Adipocyte (in vitro differentiated cells): Measurements from ENCODE around the gene SPATA32.
A peak's percentile ranks its signal among the peaks of the same experiment; 100 is the strongest.

ENCODE experiments used
- DNase-seq: peaks from one replicate; pipeline ENCODE4 v3.0.0-alpha.2; 2015; ENCODE audit warnings: low read depth
- H3K27me3 ChIP-seq: replicated peaks from 2 replicates; pipeline ENCODE4 v1.7.0; 2013; ENCODE audit warnings: mild to moderate bottlenecking, low read length, moderate library complexity; ENCODE audit not compliant: control insufficient read depth, insufficient read depth
- H3K36me3 ChIP-seq: 2 replicates; pipeline ENCODE4 v1.7.0; 2013; ENCODE audit warnings: low read length, mild to moderate bottlenecking, moderate library complexity; ENCODE audit not compliant: control insufficient read depth, insufficient read depth, severe bottlenecking
- H3K4me1 ChIP-seq: 2 replicates; pipeline ENCODE4 v1.7.0; 2013; ENCODE audit warnings: mild to moderate bottlenecking, low read length, moderate library complexity; ENCODE audit not compliant: control insufficient read depth, insufficient read depth
- H3K4me3 ChIP-seq: 2 replicates; pipeline ENCODE4 v1.7.0; 2013; ENCODE audit warnings: mild to moderate bottlenecking, low read length, moderate library complexity
- H3K9ac ChIP-seq: 2 replicates; pipeline ENCODE4 v1.7.0; 2013; ENCODE audit warnings: mild to moderate bottlenecking, low read length, moderate library complexity
- H3K9me3 ChIP-seq: 2 replicates; pipeline ENCODE4 v1.7.0; 2013; ENCODE audit warnings: mild to moderate bottlenecking, low read length, moderate library complexity; ENCODE audit not compliant: control insufficient read depth

SPATA32 gene

DNA sequence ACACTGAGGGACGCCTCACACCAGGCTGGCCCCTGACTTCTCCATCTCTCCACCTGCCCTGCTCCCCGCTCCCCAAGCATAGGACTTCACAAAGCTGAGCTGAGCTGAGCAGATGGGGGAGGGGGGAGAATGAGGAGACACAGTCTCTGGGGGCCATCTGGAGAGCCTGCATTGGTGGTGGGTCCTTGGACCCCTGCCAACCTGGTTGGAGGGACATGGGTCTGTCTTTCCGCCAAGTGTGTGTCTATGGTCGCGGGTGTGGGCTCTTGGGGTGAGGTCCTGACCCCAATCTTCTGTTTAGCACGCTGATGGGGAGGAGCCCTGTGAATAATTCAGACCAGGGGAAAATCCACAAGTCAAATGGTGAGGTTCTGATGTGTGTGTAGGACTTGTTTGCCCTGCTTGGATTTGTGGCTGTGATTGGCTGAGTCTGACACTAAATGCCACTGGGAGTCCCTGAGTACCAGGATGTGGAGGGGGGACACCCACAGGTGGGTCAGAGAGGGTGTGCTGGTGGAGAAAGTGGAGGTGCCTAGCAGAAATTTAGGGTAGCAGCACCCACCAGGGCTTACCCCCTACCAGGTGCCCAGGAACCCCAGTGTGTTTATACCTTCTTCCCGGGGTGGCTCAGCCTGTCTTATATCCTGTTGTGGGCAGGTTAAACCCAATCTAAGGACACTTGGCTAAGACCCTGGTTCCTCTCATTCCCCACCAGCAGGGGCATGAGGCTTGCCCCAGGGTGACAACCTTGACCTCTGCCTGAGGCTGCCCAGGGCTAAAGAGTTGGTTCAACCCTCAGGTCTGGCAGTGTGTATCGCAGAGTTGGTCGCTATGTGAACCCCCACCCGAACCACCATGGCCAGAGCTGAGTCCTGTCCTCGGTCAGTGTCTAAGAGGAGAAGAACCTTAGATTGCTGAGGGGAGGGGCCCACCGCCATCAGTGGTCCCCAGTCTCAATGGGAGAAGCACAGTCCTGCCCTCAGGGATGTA, 38.1 kb downstream of the SPATA32 start:
- H3K9me3 ChIP-seq = no peaks in the 10 kb centered on the region
- H3K27me3 ChIP-seq = peaks cover 9% of the 10 kb centered on the region
- no peak overlapping the region for H3K9ac ChIP-seq
- no peak for DNase-seq
- no peaks in the 10 kb centered on the region for H3K36me3 ChIP-seq
- H3K4me3 ChIP-seq = no peak overlapping the region
- peaks cover 12% of the 10 kb centered on the region for H3K4me1 ChIP-seq

DNA sequence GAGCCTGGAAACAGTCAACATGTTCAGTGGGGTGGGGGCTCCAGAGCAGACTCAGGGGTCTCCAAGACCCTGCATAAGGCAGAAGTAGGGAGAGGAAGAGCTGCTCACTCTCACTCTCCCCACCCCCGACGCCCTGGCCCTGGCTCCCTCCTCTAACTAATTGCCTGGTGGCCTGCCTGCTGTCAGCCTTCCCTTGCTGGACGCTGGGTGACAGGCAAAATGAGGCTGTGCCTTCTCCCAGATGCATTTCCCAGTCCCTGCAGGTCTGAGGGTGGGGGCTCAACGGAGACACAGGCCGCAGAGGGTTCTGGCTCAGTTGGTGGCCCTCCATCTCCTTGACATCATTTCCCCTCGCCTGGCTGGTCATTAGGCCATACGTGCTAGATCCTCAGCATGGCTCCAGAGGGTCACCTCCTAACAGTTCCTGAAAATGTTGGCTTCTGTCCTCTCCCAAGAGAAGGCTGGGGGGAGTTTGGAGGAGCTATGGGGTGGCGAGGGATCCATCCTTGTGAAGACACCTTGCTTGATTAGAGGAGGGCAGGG, 38.8 kb downstream of the SPATA32 start:
- Histone ChIP-seq H3K4me3 (no peak overlapping the region), H3K27me3 (peaks cover 9% of the 10 kb centered on the region), H3K9me3 (no peaks in the 10 kb centered on the region), H3K36me3 (no peaks in the 10 kb centered on the region), H3K9ac (no peak overlapping the region), H3K4me1 (peaks cover 6% of the 10 kb centered on the region)
- no peak for DNase-seq

DNA sequence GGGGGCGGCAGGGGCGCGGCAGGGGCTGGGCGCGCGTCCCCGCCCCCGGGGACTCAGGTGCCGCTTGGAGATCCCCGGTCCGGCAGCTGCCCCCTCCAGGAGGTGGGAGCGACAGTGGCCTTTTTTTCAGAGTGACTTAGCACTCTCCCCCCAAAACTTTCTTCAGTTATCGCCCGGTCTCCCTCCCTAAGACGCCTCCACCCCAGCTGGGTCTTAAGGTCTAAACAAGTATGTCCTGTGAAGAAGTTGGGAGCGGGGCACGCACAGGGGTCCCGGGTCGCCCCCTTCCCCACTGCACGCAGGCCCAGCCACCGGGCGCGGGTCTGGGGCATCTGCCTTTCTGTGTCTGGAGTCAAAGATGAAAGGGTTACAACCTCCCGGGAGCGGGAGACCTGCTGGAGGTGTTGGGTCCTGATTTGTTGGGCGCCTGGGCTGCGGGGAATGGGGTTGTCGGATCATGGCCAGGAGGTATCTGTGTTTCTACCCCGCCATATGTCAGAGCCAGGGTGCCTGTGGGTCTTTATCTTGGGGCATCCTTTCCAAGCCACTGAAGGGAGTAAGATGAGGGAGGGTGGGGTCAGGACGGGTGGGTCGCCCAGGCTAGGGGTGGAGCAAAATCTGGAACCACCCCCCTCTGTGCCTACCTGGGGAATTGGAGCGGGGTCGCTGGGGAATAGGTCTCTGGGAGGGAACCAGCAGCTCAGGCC, 39.5 kb downstream of the SPATA32 start:
- no peak for DNase-seq
- H3K27me3 ChIP-seq = peaks cover 9% of the 10 kb centered on the region
- H3K9me3 ChIP-seq = no peaks in the 10 kb centered on the region
- H3K36me3 ChIP-seq = no peaks in the 10 kb centered on the region
- H3K4me3 ChIP-seq = peak overlapping the region; percentile 47
- H3K4me1 ChIP-seq = peaks cover 6% of the 10 kb centered on the region
- peak overlapping the region; percentile 54 for H3K9ac ChIP-seq

DNA sequence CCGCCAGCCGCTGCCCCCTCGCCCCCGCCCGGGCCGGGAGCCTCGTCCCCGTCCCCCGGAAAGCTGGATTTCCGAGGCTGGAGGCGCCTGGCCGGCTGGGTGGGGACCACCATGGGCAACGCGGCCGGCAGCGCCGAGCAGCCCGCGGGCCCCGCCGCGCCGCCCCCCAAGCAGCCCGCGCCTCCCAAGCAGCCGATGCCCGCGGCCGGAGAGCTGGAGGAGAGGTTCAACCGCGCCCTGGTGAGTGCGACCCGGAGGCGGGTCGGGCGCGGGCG, 39.9 kb downstream of the SPATA32 start:
- H3K27me3 ChIP-seq = peaks cover 9% of the 10 kb centered on the region
- H3K9ac ChIP-seq = peak overlapping the region; percentile 54
- no peaks in the 10 kb centered on the region for H3K36me3 ChIP-seq
- peak overlapping the region; percentile 47 for H3K4me3 ChIP-seq
- DNase-seq = peak; percentile 37
- peaks cover 6% of the 10 kb centered on the region for H3K4me1 ChIP-seq
- no peaks in the 10 kb centered on the region for H3K9me3 ChIP-seq

DNA sequence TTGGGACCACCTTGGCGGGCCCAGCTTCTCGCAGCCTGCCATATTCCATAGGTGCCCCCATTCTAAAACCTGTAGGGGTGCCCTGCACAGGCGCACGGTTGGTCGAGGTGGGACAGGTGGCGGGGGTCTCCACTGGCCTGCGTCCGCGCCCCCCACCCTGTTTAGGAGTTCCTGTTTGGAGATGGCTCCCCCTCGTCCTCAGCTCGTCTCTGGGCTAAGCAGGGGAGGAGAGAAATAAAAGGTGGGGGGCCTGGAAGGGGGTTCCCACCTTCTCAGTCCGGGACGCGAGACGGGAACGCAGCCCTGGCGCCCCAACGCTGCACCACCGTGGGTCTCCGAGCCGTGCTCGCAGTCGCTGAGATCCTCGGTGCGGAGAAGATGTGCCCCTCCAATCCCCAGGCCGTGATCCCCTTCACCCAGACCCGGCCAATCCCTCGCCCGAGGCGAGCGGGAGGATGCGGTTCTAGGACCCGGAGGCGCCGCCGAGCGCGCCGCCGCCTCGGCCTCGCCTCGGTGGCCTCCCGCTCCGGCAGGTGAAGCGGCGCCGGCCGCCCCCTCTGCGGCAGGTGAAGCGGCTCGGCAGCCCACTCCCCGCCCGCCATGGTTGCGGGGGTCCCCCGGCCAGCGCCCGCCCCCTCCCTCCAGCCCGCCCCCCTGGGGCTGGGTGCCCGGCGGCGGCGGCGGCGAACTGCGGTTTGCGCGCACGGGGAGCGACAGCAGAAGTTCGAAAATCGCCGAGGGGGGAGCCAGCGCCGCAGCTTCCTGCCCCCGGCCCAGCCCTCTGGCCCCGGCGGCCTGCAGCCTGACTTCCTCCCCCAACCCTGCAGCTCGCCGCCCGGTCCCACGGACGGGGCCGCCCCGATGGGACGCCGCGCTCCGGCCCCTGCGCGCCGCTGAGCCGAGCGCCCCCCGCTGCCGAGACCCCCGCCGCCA, 40.5 kb downstream of the SPATA32 start, which contains the start of gene FMNL1:
Gene FMNL1, plus strand, starts transcription at position 805 of the 933 bp plus-strand sequence. CDS start 240 bp downstream, outside the sequence.
- peaks cover 6% of the 10 kb centered on the region for H3K4me1 ChIP-seq
- peak within 1 kb of the TSS; percentile 72 for H3K4me3 ChIP-seq
- peaks cover 9% of the 10 kb centered on the region for H3K27me3 ChIP-seq
- H3K9ac ChIP-seq = peak within 1 kb of the TSS; percentile 54
- H3K9me3 ChIP-seq = no peaks in the 10 kb centered on the region
- H3K36me3 ChIP-seq = no peaks in the 10 kb centered on the region
- DNase-seq = peak; percentile 50

DNA sequence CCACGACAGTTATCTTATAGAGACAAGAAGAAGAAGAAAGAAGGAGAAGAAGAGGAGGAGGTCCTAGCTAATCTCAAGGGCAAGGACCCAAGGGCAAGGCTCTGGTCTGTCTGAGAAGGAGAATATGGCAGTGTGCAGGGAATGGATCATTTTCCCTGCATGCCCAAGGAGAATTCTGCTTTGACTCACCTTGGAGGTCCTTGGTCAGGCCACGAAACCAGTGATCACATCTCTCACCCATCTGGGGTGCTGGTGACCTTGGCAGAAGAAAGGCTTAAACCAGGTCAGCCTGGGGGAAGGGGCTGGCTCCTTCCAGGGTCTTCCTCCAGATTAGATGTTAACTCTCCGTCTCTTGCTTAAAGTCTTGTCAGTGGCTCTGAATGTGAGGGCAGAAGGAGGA, 41.8 kb downstream of the SPATA32 start:
- H3K4me3 ChIP-seq = no peak overlapping the region
- peaks cover 9% of the 10 kb centered on the region for H3K27me3 ChIP-seq

DNA sequence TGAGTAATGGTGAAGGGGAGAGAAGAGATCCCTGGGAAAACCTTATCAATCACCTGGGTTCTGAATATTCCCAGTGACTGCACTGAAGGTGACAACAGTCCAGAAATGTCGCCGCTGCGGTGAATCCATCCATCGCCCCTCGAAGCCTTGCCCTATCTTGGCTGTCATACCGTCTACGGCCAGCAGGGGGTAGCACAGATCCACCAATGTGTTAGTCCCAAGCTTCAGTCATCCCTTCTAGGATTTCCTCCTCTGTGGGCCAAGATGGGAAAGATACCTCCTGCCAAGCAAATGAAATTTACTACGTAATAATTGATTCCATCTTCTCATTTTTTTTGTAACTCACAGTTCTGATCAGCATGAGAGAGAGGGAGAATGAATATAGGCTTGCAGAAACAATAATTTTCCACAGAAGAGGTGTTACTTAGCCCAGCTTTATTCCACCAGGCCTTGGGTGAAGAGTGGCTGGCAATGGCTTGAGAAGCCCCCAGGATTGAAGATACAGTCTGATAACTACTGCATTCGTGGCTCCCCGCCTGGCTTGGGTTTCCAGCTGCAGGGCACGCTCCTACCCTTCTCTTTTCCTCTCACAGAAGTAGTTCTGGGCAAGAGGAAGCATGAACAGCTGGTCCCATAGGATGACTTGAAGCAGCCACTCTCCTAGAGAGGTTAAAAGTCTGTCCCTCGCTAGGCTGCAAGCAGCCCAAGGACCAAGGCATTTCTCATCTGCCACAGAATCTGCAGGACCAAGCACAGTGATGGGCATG, 42.8 kb downstream of the SPATA32 start:
- Histone ChIP-seq H3K9me3 (no peaks in the 10 kb centered on the region), H3K36me3 (no peaks in the 10 kb centered on the region), H3K4me3 (no peak overlapping the region), H3K4me1 (peaks cover 6% of the 10 kb centered on the region), H3K27me3 (peaks cover 9% of the 10 kb centered on the region), H3K9ac (no peak overlapping the region)
- DNase-seq = peak; percentile 95

More for the DNA sequence above, 41.8 kb downstream of the SPATA32 start:
- Histone ChIP-seq H3K4me1 (peaks cover 6% of the 10 kb centered on the region), H3K9me3 (no peaks in the 10 kb centered on the region), H3K36me3 (no peaks in the 10 kb centered on the region), H3K9ac (no peak overlapping the region)
- DNase-seq = no peak
